Glutamatergic neuron (in vitro differentiated cells): ENCODE results near the gene TGM6. TPM values are rescaled to one million over a fixed set of nuclear protein-coding genes. Genes with fewer than 3 reads are reported as not detected.

ENCODE experiments used
- DNase-seq: peaks from one replicate; pipeline ENCODE4 v3.0.0; 2022
- H3K27ac Mint-ChIP-seq: one replicate; pipeline ENCODE4 v1.8.0; 2020; ENCODE audit warnings: mild to moderate bottlenecking, mixed read lengths, inconsistent platforms; ENCODE audit not compliant: unreplicated experiment
- H3K27me3 Mint-ChIP-seq: one replicate; pipeline ENCODE4 v1.8.0; 2020; ENCODE audit warnings: mild to moderate bottlenecking, moderate library complexity, mixed read lengths, inconsistent platforms; ENCODE audit not compliant: unreplicated experiment
- H3K36me3 Mint-ChIP-seq: one replicate; pipeline ENCODE4 v1.8.0; 2020; ENCODE audit warnings: mild to moderate bottlenecking, mixed read lengths, inconsistent platforms; ENCODE audit not compliant: unreplicated experiment
- H3K4me1 Mint-ChIP-seq: one replicate; pipeline ENCODE4 v1.8.0; 2020; ENCODE audit warnings: mild to moderate bottlenecking, low read depth, mixed read lengths, inconsistent platforms; ENCODE audit not compliant: unreplicated experiment
- H3K4me3 Mint-ChIP-seq: one replicate; pipeline ENCODE4 v1.8.0; 2020; ENCODE audit warnings: mild to moderate bottlenecking, mixed read lengths, inconsistent platforms; ENCODE audit not compliant: unreplicated experiment
- H3K9me3 Mint-ChIP-seq: one replicate; pipeline ENCODE4 v1.8.0; 2020; ENCODE audit warnings: mild to moderate bottlenecking, moderate library complexity, mixed read lengths, inconsistent platforms; ENCODE audit not compliant: unreplicated experiment
- total RNA-seq: library from RNA; stranded (reverse); fragmentation: NEBNext Ultra II Directional; extraction: Animal tissue kit (Norgen Biotek cat#: 25700); gene quantifications from one replicate; pipeline ENCODE4 v1.2.1, GENCODE V29; 2021; ENCODE audit not compliant: unreplicated experiment
- TF ChIP-seq, protein P1 (sequence below): fragments of 200-600 bp; sonication (generic); IDR thresholded peaks from one replicate; pipeline ENCODE4 v1.5.0; 2021; ENCODE audit not compliant: partially characterized antibody, unreplicated experiment

Gene TGM6
- total RNA-seq, 1 donor from 2014 or later = not detected

DNA sequence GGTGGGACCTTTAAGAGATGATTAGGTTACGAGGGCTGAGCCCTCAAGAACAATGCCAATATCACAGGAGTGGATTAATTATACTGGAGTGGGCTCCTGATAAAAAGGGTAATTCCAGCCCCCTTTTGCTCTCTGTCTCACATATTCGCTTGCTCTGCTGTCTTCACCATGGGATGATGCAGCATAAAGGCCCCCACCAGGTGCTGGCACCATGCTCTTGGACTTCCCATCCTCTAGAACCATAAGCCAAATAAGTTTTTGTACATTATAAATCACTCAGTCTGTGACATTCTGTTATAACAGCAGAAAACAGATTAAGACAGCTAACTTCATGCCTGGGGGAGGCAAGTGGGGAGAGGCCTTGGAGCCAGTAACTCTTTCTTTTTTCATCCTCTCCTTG is 99.7 kb downstream of the TGM6 start:
- TF ChIP-seq, protein P1, sequence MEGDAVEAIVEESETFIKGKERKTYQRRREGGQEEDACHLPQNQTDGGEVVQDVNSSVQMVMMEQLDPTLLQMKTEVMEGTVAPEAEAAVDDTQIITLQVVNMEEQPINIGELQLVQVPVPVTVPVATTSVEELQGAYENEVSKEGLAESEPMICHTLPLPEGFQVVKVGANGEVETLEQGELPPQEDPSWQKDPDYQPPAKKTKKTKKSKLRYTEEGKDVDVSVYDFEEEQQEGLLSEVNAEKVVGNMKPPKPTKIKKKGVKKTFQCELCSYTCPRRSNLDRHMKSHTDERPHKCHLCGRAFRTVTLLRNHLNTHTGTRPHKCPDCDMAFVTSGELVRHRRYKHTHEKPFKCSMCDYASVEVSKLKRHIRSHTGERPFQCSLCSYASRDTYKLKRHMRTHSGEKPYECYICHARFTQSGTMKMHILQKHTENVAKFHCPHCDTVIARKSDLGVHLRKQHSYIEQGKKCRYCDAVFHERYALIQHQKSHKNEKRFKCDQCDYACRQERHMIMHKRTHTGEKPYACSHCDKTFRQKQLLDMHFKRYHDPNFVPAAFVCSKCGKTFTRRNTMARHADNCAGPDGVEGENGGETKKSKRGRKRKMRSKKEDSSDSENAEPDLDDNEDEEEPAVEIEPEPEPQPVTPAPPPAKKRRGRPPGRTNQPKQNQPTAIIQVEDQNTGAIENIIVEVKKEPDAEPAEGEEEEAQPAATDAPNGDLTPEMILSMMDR = no peak
- Mint-ChIP-seq H3K36me3 (peaks cover 20% of the 10 kb centered on the region), H3K27me3 (no peaks in the 10 kb centered on the region)

More for the DNA sequence above, 99.7 kb downstream of the TGM6 start:
- Mint-ChIP-seq H3K27ac (no peak overlapping the region), H3K4me3 (no peak overlapping the region), H3K4me1 (peaks cover under 1% of the 10 kb centered on the region), H3K9me3 (no peaks in the 10 kb centered on the region)
- no peak for DNase-seq

Other genes with a start within 250 kb of the TGM6 start
- gene TGM3, start 84.9 kb upstream of the TGM6 start, total RNA-seq = not detected
- 114 TPM for gene SNRPB, start 89.9 kb downstream of the TGM6 start, total RNA-seq
- 15.5 TPM for gene ZNF343, start 128.0 kb downstream of the TGM6 start, total RNA-seq
- gene TMC2, start 155.7 kb downstream of the TGM6 start, total RNA-seq = not detected